ENCODE data around the gene GPR143.

- TF ChIP-seq POLR2A (IDR thresholded peaks at IDR 0.05): no peak
- TF ChIP-seq CTCF (IDR thresholded peaks at IDR 0.05): no peak
- TF ChIP-seq POLR2AphosphoS5 (IDR thresholded peaks at IDR 0.05): no peak
Measured at GRCh38 chrX:9794495-9794894, 28.8 kb upstream of the GPR143 start.

Data from prostate gland (tissue), 2 donors.